Erythroblast (primary cell): Measurements from ENCODE around the gene CTNNA2.
A peak's percentile ranks its signal among the peaks of the same experiment; 100 is the strongest.

Experiments
- DNase-seq, 2 experiments: peaks; one replicate each; lab custom pipeline; 2025; lab: John Stamatoyannopoulos, UW
- GATA1 ChIP-seq: IDR thresholded peaks from 2 replicates; pipeline ENCODE4 v1.6.1; 2011; ENCODE audit warnings: low read depth, mild to moderate bottlenecking, control low read depth, low read length, moderate library complexity
- POLR2A ChIP-seq: IDR thresholded peaks from 2 replicates; pipeline ENCODE4 v1.6.1; 2011; ENCODE audit warnings: mild to moderate bottlenecking, low read length

Gene CTNNA2

GRCh38 chr2:79846878-79847277 is 334.0 kb downstream of the CTNNA2 start:
- TF ChIP-seq GATA1, result no peak
- TF ChIP-seq POLR2A, result no peak
- DNase-seq, result no peak

GRCh38 chr2:79849241-79849640 is 336.4 kb downstream of the CTNNA2 start:
- no peak for TF ChIP-seq GATA1
- no peak for TF ChIP-seq POLR2A
- no peak for DNase-seq

- no peak for TF ChIP-seq GATA1
- TF ChIP-seq POLR2A, result no peak
- no peak for DNase-seq
These were observed 337.1 kb downstream of the CTNNA2 start for GRCh38 chr2:79849949-79850348.

GRCh38 chr2:79850912-79851311 is 338.1 kb downstream of the CTNNA2 start:
- DNase-seq, result no peak
- TF ChIP-seq GATA1 (no peak), POLR2A (no peak)

GRCh38 chr2:79855264-79856006 is 342.6 kb downstream of the CTNNA2 start:
- no peak for DNase-seq
- TF ChIP-seq POLR2A, result no peak
- no peak for TF ChIP-seq GATA1

DNA sequence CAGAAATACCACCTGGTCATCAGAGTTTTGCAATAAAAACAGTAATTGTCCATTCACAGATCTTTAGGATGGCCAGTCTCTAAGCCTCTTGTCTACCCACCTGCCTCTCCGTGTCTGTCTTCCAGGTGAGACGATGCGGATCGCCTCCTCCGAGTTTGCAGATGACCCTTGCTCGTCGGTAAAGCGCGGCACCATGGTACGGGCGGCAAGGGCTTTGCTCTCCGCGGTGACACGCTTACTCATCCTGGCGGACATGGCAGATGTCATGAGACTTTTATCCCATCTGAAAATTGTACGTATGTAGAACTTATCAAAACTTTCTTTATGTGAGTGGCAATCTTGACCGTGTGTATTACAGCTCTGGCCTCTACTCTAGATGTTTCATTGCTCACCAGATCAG is 345.0 kb downstream of the CTNNA2 start:
- no peak for DNase-seq
- TF ChIP-seq POLR2A, result no peak
- no peak for TF ChIP-seq GATA1

DNA sequence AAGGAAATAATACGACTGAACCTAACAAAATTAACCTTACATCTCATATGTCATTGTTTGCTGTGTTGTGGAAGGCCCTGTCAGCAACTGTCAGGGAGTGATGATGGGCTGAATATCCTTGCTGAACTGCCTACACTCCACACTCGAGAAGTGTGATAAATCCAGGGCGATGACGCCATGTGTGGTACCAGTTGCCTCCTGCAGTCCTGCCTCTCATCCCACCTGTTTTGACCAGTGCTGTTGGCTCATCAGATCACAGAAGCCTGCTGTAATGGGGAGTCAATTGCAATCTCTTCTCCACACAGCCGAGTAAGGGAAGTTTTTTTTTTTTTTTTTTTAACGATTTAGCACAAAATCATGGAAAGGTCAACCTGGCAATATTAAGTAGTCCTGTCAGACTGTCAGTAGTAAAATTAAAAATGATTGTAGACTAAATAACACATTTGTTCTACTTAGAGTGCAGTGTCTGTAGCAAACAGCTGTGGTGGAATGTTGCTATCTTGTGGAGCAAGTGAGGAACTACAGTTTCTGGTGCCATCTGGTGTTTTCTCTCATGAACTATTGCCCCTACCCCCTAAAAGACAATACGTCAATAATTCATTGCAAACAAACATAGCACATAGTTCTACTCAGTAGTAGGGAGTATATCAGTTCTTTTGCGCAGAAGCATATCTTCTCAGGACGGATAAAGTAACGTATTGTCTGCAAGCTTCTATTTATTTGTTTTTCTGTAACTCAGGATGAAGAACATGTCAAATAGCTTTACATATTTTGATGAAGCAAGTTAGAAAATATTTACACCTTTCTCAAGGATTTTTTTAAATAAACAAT is 347.6 kb downstream of the CTNNA2 start:
- DNase-seq, result peak in 1 of 2 experiments; percentile 1

DNA sequence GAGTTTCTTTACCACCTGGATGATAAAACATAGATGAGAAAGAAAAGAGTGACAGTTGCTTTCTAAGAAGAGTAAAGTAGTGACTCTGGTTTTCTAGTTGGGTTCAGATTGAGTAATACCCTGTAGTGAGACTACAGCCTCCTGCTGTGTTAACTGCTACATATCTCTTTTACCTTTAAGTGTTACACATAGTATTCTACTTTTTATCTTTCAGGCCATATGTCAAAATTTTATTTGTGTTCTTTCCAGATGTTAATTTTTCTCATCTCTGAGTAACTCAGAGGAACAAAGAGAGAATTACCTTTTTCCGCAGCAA is 348.2 kb downstream of the CTNNA2 start:
- DNase-seq, result no peak
- TF ChIP-seq GATA1 (no peak), POLR2A (no peak)

More for the DNA sequence above, 347.6 kb downstream of the CTNNA2 start:
- TF ChIP-seq GATA1 (no peak), POLR2A (no peak)

GRCh38 chr2:79862756-79863155 is 349.9 kb downstream of the CTNNA2 start:
- DNase-seq, result no peak
- TF ChIP-seq POLR2A, result no peak
- TF ChIP-seq GATA1, result no peak

DNA sequence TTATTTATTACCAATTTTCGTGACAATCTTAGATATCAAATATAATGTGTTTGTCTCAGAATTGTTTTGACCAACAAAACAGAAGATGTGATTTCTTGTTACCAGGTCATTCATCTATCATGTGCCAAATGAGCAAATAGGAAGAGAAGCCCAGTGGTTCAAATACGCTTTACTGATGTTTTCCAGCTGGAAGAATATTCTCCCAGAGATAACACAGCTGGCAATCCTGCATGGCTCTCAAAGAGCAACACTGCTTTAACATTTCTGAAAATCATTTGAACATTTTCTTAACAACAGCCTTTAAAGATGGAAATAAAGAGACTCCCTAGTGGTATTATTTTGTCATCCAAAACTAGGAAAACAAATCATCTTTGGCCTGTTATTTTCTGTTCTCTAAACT is 359.8 kb downstream of the CTNNA2 start:
- TF ChIP-seq GATA1 (no peak), POLR2A (no peak)
- DNase-seq, result no peak

- TF ChIP-seq POLR2A (no peak), GATA1 (no peak)
- no peak for DNase-seq
These were observed 361.2 kb downstream of the CTNNA2 start for GRCh38 chr2:79874015-79874414.

- DNase-seq, result peak in 1 of 2 experiments; percentile 1
- TF ChIP-seq POLR2A (no peak), GATA1 (no peak)
These were observed 363.6 kb downstream of the CTNNA2 start for GRCh38 chr2:79876430-79876829.

DNA sequence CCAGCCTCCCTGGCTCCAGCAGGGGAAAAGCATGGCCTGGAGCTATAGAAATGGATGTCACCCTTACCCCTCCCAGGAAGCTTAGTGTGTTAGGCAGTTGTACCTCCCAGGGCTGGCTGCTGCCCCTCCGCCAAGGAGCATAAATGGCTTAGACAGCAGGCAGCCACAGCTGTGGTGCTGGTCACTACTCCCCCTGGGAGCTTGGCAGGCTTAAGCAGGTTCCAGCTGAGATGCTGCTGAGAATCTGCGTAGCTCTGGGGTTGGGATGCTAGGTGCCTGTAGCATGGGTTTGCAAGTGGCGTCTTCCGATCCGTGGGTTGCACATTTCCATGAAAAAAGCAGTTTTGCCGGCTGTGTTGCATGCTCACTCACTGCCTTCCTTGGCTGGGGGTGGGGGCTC is 369.7 kb downstream of the CTNNA2 start:
- TF ChIP-seq GATA1, result no peak
- no peak for TF ChIP-seq POLR2A

GRCh38 chr2:79887747-79888374 is 375.0 kb downstream of the CTNNA2 start:
- no peak for TF ChIP-seq POLR2A
- no peak for TF ChIP-seq GATA1
- DNase-seq, result peak; percentile 54 to 73

More for the DNA sequence above, 369.7 kb downstream of the CTNNA2 start:
- no peak for DNase-seq
